Lung microvascular endothelial cell (primary cell): Measurements from ENCODE around the gene XRCC1. TPM values are rescaled to one million over a fixed set of nuclear protein-coding genes. Genes with fewer than 3 reads are reported as not detected.
"Not testable (repeated sequence)": the region's sequence is repeated elsewhere in the genome, so short reads cannot be mapped to it uniquely, and the experiment has no call there.

ENCODE experiments used
- DNase-seq, 2 donors: peaks; one replicate each; pipeline versions ENCODE4 v3.0.0 to v3.0.0-alpha.2; 2010; ENCODE audit warnings: low read depth in 2 of 2
- total RNA-seq: library from RNA; depleted of rRNA; stranded (reverse); fragments of >200 nt; gene quantifications from 2 replicates; pipeline ENCODE4 v1.2.1, GENCODE V29; 2014

Gene XRCC1
- total RNA-seq, 1 donor from 2014 or later, result 10.7 TPM

GRCh38 chr19:43546581-43546980, 28.7 kb downstream of the XRCC1 start:
- DNase-seq, result no peak

GRCh38 chr19:43545981-43546380, 29.3 kb downstream of the XRCC1 start:
- DNase-seq, result no peak

DNA sequence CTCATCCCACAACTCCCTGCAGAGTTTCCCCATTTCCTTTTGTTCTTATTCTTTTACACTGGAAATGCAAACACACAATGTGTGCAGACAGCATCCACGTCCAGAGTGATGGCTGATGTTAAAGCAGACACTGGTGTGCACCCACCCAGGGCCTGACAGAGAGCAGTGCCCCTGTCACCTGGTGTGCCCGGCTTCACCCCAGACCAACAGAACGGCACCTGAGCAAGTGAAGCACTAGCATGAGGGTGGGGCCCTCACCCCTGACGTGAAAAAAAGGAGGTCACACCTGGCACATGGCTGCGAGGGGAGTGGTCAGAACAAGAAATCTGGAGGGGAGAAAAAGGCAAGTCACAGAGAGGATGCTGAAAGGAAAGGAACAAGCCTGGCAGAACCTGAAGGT, 30.1 kb downstream of the XRCC1 start:
- no peak for DNase-seq

DNA sequence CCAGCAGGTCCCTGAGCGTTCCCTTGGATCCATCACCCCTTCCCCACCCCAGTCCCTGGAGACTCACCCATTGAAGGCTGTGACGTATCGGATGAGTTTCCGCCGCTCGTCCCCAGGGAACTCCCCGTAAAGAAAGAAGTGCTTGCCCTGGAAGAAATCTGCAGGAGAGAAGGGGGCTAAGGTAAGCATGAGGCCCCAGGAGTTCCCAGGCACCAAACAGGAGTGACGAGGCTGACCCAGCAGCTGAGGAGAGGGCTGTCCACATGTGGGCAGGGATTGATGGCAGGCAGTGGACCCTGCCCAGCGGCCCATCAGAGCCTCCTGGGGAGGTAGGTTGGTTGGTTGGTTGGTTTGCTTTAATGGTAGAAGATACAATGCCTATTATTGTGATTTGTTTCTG, 31.2 kb downstream of the XRCC1 start:
- no peak for DNase-seq

DNA sequence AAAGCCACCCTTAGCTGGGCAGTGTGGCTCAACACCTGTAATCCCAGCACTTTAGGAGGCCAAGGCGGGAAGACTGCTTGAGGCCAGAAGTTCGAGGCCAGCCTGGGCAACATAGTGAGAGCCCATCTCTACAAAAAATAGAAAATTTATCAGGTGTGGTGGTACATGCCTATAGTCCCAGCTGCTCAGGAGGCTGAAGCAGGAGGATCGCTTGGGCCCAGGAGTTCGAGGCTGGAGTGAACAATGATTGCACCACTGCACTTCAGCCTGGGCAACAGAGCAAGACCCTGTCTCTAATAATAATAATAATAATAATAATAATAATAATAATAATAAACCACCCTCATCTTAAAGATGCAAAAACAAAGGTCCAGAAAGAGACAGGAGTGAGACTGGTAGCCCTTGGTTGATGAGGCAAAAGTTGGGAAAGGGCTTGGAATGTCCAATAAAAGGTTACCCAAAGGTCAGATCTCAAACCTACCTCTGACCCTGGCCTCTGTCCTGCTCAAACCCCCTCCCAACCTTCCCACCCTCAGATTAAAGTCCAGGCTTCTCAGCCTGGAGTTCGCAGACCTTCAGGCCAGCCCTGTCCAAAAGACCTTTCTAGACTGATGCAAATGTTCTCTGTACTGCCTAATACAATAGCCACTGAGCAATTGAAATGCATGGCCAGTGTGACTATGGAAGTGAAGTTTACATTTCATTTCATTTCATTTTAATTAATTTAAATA, 33.2 kb downstream of the XRCC1 start:
- no peak for DNase-seq

DNA sequence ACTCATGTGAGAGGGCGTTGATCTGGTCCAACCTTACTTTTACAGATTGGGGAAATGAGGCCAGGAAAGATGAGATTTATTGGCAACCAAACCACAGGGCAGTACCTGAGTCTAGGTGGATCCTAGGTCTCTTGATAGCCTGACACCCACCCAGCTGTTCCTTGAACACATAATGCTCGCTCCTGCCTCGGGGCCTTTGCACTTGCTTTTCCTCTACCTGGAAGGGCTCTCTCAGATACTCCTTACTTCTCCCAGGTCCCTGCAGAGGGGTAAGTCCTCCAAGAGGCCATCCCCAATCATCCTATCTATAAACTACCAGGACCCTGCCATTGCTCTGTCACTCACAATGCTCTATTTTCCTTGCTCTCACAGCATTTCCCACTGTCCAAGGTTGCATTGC, 34.9 kb downstream of the XRCC1 start:
- no peak for DNase-seq

GRCh38 chr19:43538922-43539321, 36.4 kb downstream of the XRCC1 start:
- no peak for DNase-seq

- DNase-seq, result peak; percentile 77 to 79
These were observed 40.2 kb downstream of the XRCC1 start for GRCh38 chr19:43534816-43535761.

DNA sequence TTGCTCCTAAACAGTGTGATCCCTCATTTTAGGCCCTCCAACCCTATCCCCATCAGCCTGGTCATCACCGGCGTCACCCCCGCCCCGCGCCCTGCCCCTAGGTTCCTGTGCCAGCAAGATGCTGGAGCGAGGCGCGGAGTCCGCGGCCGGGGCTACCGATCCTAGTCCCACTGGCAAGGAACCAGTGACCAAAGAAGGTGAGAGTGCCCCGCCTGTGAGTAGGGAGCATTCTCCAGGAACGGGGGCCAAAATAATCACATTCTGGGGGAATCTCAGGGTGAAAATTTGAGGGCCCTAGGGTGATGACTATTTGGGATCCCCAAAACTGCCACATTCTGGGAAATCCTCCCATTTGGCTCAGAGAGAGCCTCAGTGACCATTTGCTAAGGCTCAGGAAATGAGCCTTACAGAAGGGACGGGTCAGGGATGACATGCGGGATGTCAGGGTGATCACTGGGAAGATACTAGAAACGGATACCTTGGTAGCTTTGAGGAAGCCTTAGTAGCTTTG, 41.0 kb downstream of the XRCC1 start:
- no peak for DNase-seq

- peak; percentile 99 to 100 for DNase-seq
These were observed 41.6 kb downstream of the XRCC1 start for GRCh38 chr19:43533546-43534304.

GRCh38 chr19:43532962-43533545, 42.3 kb downstream of the XRCC1 start, which contains the start of gene ZNF575:
Gene ZNF575 (plus strand): TSS chr19:43533188. CDS start chr19:43534423, 1,235 bp downstream.
- DNase-seq, result peak; percentile 89 to 95

DNA sequence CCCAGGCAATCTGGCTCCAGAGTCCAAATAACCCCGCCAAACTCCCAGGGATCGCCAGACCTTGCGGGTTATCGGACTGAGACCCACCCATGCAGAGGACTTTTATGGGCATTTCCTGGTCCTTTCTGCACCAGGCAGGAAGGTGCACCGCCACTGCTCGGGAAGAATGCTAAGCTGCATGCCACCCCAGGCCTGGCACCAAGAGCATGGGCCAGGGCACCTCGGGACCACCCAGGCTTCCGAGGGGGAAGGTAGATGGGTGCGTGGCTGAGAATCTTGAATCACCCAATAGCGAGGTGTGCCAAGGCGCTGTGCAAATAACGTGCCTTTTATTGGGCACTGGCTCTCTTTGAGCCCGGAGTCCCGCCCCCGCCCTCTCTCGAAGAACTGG, 42.8 kb downstream of the XRCC1 start:
- no peak for DNase-seq

- DNase-seq, result no peak
These were observed 47.3 kb downstream of the XRCC1 start for GRCh38 chr19:43527860-43528622.

- DNase-seq, result peak; percentile 57 to 61
These were observed 48.2 kb downstream of the XRCC1 start, which contains the start of gene ETHE1 for GRCh38 chr19:43526884-43527859. Gene ETHE1 (minus strand): TSS chr19:43527201. CDS start chr19:43527177, 24 bp downstream.

GRCh38 chr19:43525836-43526771, 49.2 kb downstream of the XRCC1 start:
- peak in 1 of 2 donors; percentile 20 for DNase-seq

- peak; percentile 38 to 45 for DNase-seq
These were observed 50.1 kb downstream of the XRCC1 start for GRCh38 chr19:43524922-43525835.

- not testable (repeated sequence) for DNase-seq
These were observed 51.6 kb downstream of the XRCC1 start for GRCh38 chr19:43523696-43524095.
